Measurements from ENCODE around the gene SMG7.

Gene SMG7

GRCh38 chr1:183476081-183476480, 3.8 kb downstream of the SMG7 start:
- in situ Hi-C loops (cut with MboI; ENCODE audit: low sequenced_read_pairs): no loop called here
- no peaks in the 10 kb centered on the region for H3K9me3 ChIP-seq
- H3K4me1 ChIP-seq: peaks cover 64% of the 10 kb centered on the region
- no peaks in the 10 kb centered on the region for H3K36me3 ChIP-seq (replicated peaks)
- DNase-seq (ENCODE audit: low spot score in 2 of 2): peak; percentile 51 to 70
- H3K27me3 ChIP-seq (ENCODE audit: low read depth): no peaks in the 10 kb centered on the region
- H3K4me3 ChIP-seq: no peak overlapping the region

GRCh38 chr1:183477986-183478781, 5.9 kb downstream of the SMG7 start:
- Histone ChIP-seq H3K4me1 (peaks cover 65% of the 10 kb centered on the region), H3K27me3 (ENCODE audit: low read depth) (no peaks in the 10 kb centered on the region), H3K9me3 (no peaks in the 10 kb centered on the region), H3K36me3 (replicated peaks) (no peaks in the 10 kb centered on the region), H3K4me3 (no peak overlapping the region)
- in situ Hi-C loops (cut with MboI; ENCODE audit: low sequenced_read_pairs): no loop called here
- no peak for DNase-seq (ENCODE audit: low spot score in 2 of 2)

GRCh38 chr1:183480971-183481441, 8.7 kb downstream of the SMG7 start:
- no peaks in the 10 kb centered on the region; the same call in 1 of the 2 replicates for H3K36me3 ChIP-seq (replicated peaks)
- H3K4me1 ChIP-seq: peaks cover 48% of the 10 kb centered on the region
- no peak overlapping the region for H3K4me3 ChIP-seq
- in situ Hi-C loops (cut with MboI; ENCODE audit: low sequenced_read_pairs): no loop called here
- no peaks in the 10 kb centered on the region for H3K27me3 ChIP-seq (ENCODE audit: low read depth)
- H3K9me3 ChIP-seq: no peaks in the 10 kb centered on the region
- DNase-seq (ENCODE audit: low spot score in 2 of 2): no peak

- peaks cover 30% of the 10 kb centered on the region for H3K4me1 ChIP-seq
- no peaks in the 10 kb centered on the region for H3K27me3 ChIP-seq (ENCODE audit: low read depth)
- H3K36me3 ChIP-seq (replicated peaks): no peaks in the 10 kb centered on the region; the same call in 1 of the 2 replicates
- in situ Hi-C loops (cut with MboI; ENCODE audit: low sequenced_read_pairs): no loop called here
- no peak overlapping the region for H3K4me3 ChIP-seq
- no peak for DNase-seq (ENCODE audit: low spot score in 2 of 2)
- no peaks in the 10 kb centered on the region for H3K9me3 ChIP-seq
Measured at GRCh38 chr1:183483224-183483623, 10.9 kb downstream of the SMG7 start.

- no peaks in the 10 kb centered on the region for H3K27me3 ChIP-seq (ENCODE audit: low read depth)
- in situ Hi-C loops (cut with MboI; ENCODE audit: low sequenced_read_pairs): no loop called here
- H3K4me1 ChIP-seq: peaks cover 19% of the 10 kb centered on the region
- H3K36me3 ChIP-seq (replicated peaks): no peaks in the 10 kb centered on the region; the same call in 1 of the 2 replicates
- no peak overlapping the region for H3K4me3 ChIP-seq
- DNase-seq (ENCODE audit: low spot score in 2 of 2): no peak
- H3K9me3 ChIP-seq: no peaks in the 10 kb centered on the region
Measured at GRCh38 chr1:183484254-183484653, 12.0 kb downstream of the SMG7 start.

- no peak for DNase-seq (ENCODE audit: low spot score in 2 of 2)
- no peaks in the 10 kb centered on the region for H3K9me3 ChIP-seq
- in situ Hi-C loops (cut with MboI; ENCODE audit: low sequenced_read_pairs): no loop called here
- H3K4me1 ChIP-seq: peaks cover 13% of the 10 kb centered on the region
- H3K27me3 ChIP-seq (ENCODE audit: low read depth): no peaks in the 10 kb centered on the region
- H3K4me3 ChIP-seq: no peak overlapping the region
- H3K36me3 ChIP-seq (replicated peaks): no peaks in the 10 kb centered on the region; the same call in 1 of the 2 replicates
Measured at GRCh38 chr1:183484851-183485250, 12.6 kb downstream of the SMG7 start.

- DNase-seq (ENCODE audit: low spot score in 2 of 2): no peak
- Histone ChIP-seq H3K36me3 (replicated peaks) (no peaks in the 10 kb centered on the region; the same call in 1 of the 2 replicates), H3K4me1 (no peaks in the 10 kb centered on the region; the same call in 1 of the 2 replicates), H3K27me3 (ENCODE audit: low read depth) (no peaks in the 10 kb centered on the region), H3K4me3 (no peak overlapping the region), H3K9me3 (no peaks in the 10 kb centered on the region)
- in situ Hi-C loops (cut with MboI; ENCODE audit: low sequenced_read_pairs): no loop called here
Measured at GRCh38 chr1:183487674-183488442, 15.6 kb downstream of the SMG7 start.

- no peaks in the 10 kb centered on the region for H3K9me3 ChIP-seq
- in situ Hi-C loops (cut with MboI; ENCODE audit: low sequenced_read_pairs): no loop called here
- H3K4me3 ChIP-seq: no peak overlapping the region
- H3K27me3 ChIP-seq (ENCODE audit: low read depth): no peaks in the 10 kb centered on the region
- H3K4me1 ChIP-seq: no peaks in the 10 kb centered on the region; the same call in 1 of the 2 replicates
- no peaks in the 10 kb centered on the region; the same call in 1 of the 2 replicates for H3K36me3 ChIP-seq (replicated peaks)
- DNase-seq (ENCODE audit: low spot score in 2 of 2): no peak
Measured at GRCh38 chr1:183490932-183491331, 18.6 kb downstream of the SMG7 start.

GRCh38 chr1:183493540-183494245, 21.4 kb downstream of the SMG7 start:
- H3K4me3 ChIP-seq: no peak overlapping the region
- peaks cover 1% of the 10 kb centered on the region for H3K4me1 ChIP-seq
- no peaks in the 10 kb centered on the region for H3K9me3 ChIP-seq
- DNase-seq (ENCODE audit: low spot score in 2 of 2): no peak
- H3K36me3 ChIP-seq (replicated peaks): no peaks in the 10 kb centered on the region
- H3K27me3 ChIP-seq (ENCODE audit: low read depth): no peaks in the 10 kb centered on the region
- in situ Hi-C loops (cut with MboI; ENCODE audit: low sequenced_read_pairs): no loop called here

- H3K9me3 ChIP-seq: no peaks in the 10 kb centered on the region
- peaks cover 14% of the 10 kb centered on the region for H3K4me1 ChIP-seq
- H3K36me3 ChIP-seq (replicated peaks): no peaks in the 10 kb centered on the region
- no peak overlapping the region for H3K4me3 ChIP-seq
- in situ Hi-C loops (cut with MboI; ENCODE audit: low sequenced_read_pairs): no loop called here
- DNase-seq (ENCODE audit: low spot score in 2 of 2): no peak
- no peaks in the 10 kb centered on the region for H3K27me3 ChIP-seq (ENCODE audit: low read depth)
Measured at GRCh38 chr1:183495420-183495819, 23.1 kb downstream of the SMG7 start.

- peaks cover 14% of the 10 kb centered on the region for H3K4me1 ChIP-seq
- no peaks in the 10 kb centered on the region for H3K9me3 ChIP-seq
- no peak for DNase-seq (ENCODE audit: low spot score in 2 of 2)
- no peaks in the 10 kb centered on the region for H3K36me3 ChIP-seq (replicated peaks)
- in situ Hi-C loops (cut with MboI; ENCODE audit: low sequenced_read_pairs): no loop called here
- H3K27me3 ChIP-seq (ENCODE audit: low read depth): no peaks in the 10 kb centered on the region
- H3K4me3 ChIP-seq: no peak overlapping the region
Measured at GRCh38 chr1:183497218-183497617, 24.9 kb downstream of the SMG7 start.

GRCh38 chr1:183498342-183498991, 26.2 kb downstream of the SMG7 start:
- no peaks in the 10 kb centered on the region for H3K36me3 ChIP-seq (replicated peaks)
- H3K9me3 ChIP-seq: no peaks in the 10 kb centered on the region
- H3K27me3 ChIP-seq (ENCODE audit: low read depth): no peaks in the 10 kb centered on the region
- no peak overlapping the region for H3K4me3 ChIP-seq
- no peak for DNase-seq (ENCODE audit: low spot score in 2 of 2)
- peaks cover 14% of the 10 kb centered on the region for H3K4me1 ChIP-seq
- in situ Hi-C loops (cut with MboI; ENCODE audit: low sequenced_read_pairs): no loop called here

GRCh38 chr1:183505454-183506089, 33.3 kb downstream of the SMG7 start:
- no peaks in the 10 kb centered on the region for H3K27me3 ChIP-seq (ENCODE audit: low read depth)
- H3K4me3 ChIP-seq: no peak overlapping the region
- H3K36me3 ChIP-seq (replicated peaks): no peaks in the 10 kb centered on the region
- H3K9me3 ChIP-seq: no peaks in the 10 kb centered on the region
- H3K4me1 ChIP-seq: no peaks in the 10 kb centered on the region; the same call in 1 of the 2 replicates
- no peak for DNase-seq (ENCODE audit: low spot score in 2 of 2)
- in situ Hi-C loops (cut with MboI; ENCODE audit: low sequenced_read_pairs): no loop called here

Measured in HAP-1 (cell line).